Uterus (tissue), 2 donors: Measurements from ENCODE around the gene DIPK1A.

Source experiments
- POLR2A ChIP-seq, 2 donors: fragments of 450-650 bp; IDR thresholded peaks; one replicate each; pipeline ENCODE4 v1.6.1; 2016; ENCODE audit warnings: antibody characterized with exemption in 2 of 2, mild to moderate bottlenecking in 1 of 2, moderate library complexity in 1 of 2
- TF ChIP-seq, protein P1 (sequence below), 4 experiments: fragments of 200-600 bp in 2 of 4; fragments of 450-650 bp in 2 of 4; sonication (generic) in 2 of 4; IDR thresholded peaks; one replicate each; pipeline ENCODE4 v1.5.1; 2016 to 2019; ENCODE audit warnings: antibody characterized with exemption in 4 of 4, mild to moderate bottlenecking in 2 of 4, moderate library complexity in 1 of 4

DNA sequence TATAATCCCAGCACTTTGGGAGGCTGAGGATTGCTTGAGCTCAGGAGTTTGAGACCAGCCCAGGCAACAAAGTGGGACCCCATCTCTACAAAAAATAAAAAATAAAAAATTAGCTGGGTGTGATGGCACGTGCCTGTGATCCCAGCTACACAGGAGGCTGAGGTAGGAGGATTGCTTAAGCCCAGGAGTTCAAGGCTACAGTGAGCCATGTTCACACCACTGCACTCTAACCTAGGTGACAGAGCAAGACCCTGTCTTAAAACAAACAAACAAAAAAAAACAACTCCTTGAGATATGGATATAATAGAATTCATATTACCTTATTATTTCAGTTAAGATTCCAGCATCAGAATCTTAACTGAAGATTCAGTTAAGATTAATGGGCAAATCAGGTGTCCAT is 77.1 kb downstream of the DIPK1A start:
- TF ChIP-seq, protein P1, sequence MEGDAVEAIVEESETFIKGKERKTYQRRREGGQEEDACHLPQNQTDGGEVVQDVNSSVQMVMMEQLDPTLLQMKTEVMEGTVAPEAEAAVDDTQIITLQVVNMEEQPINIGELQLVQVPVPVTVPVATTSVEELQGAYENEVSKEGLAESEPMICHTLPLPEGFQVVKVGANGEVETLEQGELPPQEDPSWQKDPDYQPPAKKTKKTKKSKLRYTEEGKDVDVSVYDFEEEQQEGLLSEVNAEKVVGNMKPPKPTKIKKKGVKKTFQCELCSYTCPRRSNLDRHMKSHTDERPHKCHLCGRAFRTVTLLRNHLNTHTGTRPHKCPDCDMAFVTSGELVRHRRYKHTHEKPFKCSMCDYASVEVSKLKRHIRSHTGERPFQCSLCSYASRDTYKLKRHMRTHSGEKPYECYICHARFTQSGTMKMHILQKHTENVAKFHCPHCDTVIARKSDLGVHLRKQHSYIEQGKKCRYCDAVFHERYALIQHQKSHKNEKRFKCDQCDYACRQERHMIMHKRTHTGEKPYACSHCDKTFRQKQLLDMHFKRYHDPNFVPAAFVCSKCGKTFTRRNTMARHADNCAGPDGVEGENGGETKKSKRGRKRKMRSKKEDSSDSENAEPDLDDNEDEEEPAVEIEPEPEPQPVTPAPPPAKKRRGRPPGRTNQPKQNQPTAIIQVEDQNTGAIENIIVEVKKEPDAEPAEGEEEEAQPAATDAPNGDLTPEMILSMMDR (IDR thresholded peaks at IDR 0.05): no peak
- no peak for TF ChIP-seq POLR2A (IDR thresholded peaks at IDR 0.05)
